Measurements from ENCODE around the gene SLC9A3.

The SLC9A3 gene

GRCh38 chr5:555058-555623 is 30.9 kb upstream of the SLC9A3 start:
- Histone ChIP-seq H3K27me3 (ENCODE audit: control insufficient read depth in 1 of 2, insufficient read depth in 2 of 2, low read length in 2 of 2) (no peaks in the 10 kb centered on the region), H3K4me1 (ENCODE audit: control insufficient read depth in 1 of 2, insufficient read depth in 2 of 2, low read length in 2 of 2) (peaks cover 8 to 13% of the 10 kb centered on the region in 2 donors), H3K36me3 (ENCODE audit: control insufficient read depth in 1 of 2, insufficient read depth in 2 of 2, low read length in 2 of 2) (no peaks in the 10 kb centered on the region), H3K9me3 (ENCODE audit: control insufficient read depth in 1 of 2, low read length in 2 of 2) (no peaks in the 10 kb centered on the region), H3K27ac (ENCODE audit: low read depth, low read length) (no peak overlapping the region), H3K9ac (ENCODE audit: low read depth in 1 of 2, low read length in 2 of 2) (no peak overlapping the region), H3K4me3 (ENCODE audit: low read depth in 1 of 2, low read length in 2 of 2) (no peak overlapping the region)

GRCh38 chr5:554284-554988 is 30.2 kb upstream of the SLC9A3 start:
- peaks cover 8 to 13% of the 10 kb centered on the region in 2 donors for H3K4me1 ChIP-seq (ENCODE audit: control insufficient read depth in 1 of 2, insufficient read depth in 2 of 2, low read length in 2 of 2)
- H3K36me3 ChIP-seq (ENCODE audit: control insufficient read depth in 1 of 2, insufficient read depth in 2 of 2, low read length in 2 of 2): no peaks in the 10 kb centered on the region
- H3K9ac ChIP-seq (ENCODE audit: low read depth in 1 of 2, low read length in 2 of 2): no peak overlapping the region
- no peak overlapping the region for H3K4me3 ChIP-seq (ENCODE audit: low read depth in 1 of 2, low read length in 2 of 2)
- H3K9me3 ChIP-seq (ENCODE audit: control insufficient read depth in 1 of 2, low read length in 2 of 2): no peaks in the 10 kb centered on the region
- H3K27me3 ChIP-seq (ENCODE audit: control insufficient read depth in 1 of 2, insufficient read depth in 2 of 2, low read length in 2 of 2): peaks cover 0 to 4% of the 10 kb centered on the region in 2 donors
- no peak overlapping the region for H3K27ac ChIP-seq (ENCODE audit: low read depth, low read length)

- H3K9me3 ChIP-seq (ENCODE audit: control insufficient read depth in 1 of 2, low read length in 2 of 2): no peaks in the 10 kb centered on the region
- H3K27ac ChIP-seq (ENCODE audit: low read depth, low read length): no peak overlapping the region
These were observed 29.6 kb upstream of the SLC9A3 start for GRCh38 chr5:553874-554273.

GRCh38 chr5:551406-551805 is 27.2 kb upstream of the SLC9A3 start:
- Histone ChIP-seq H3K9ac (ENCODE audit: low read depth in 1 of 2, low read length in 2 of 2) (no peak overlapping the region), H3K4me1 (ENCODE audit: control insufficient read depth in 1 of 2, insufficient read depth in 2 of 2, low read length in 2 of 2) (peaks cover 12 to 24% of the 10 kb centered on the region in 2 donors), H3K36me3 (ENCODE audit: control insufficient read depth in 1 of 2, insufficient read depth in 2 of 2, low read length in 2 of 2) (no peaks in the 10 kb centered on the region), H3K4me3 (ENCODE audit: low read depth in 1 of 2, low read length in 2 of 2) (no peak overlapping the region), H3K9me3 (ENCODE audit: control insufficient read depth in 1 of 2, low read length in 2 of 2) (no peaks in the 10 kb centered on the region), H3K27me3 (ENCODE audit: control insufficient read depth in 1 of 2, insufficient read depth in 2 of 2, low read length in 2 of 2) (peaks cover 0 to 9% of the 10 kb centered on the region in 2 donors), H3K27ac (ENCODE audit: low read depth, low read length) (no peak overlapping the region)

More at GRCh38 chr5:553874-554273, 29.6 kb upstream of the SLC9A3 start:
- Histone ChIP-seq H3K27me3 (ENCODE audit: control insufficient read depth in 1 of 2, insufficient read depth in 2 of 2, low read length in 2 of 2) (peaks cover 0 to 4% of the 10 kb centered on the region in 2 donors), H3K4me1 (ENCODE audit: control insufficient read depth in 1 of 2, insufficient read depth in 2 of 2, low read length in 2 of 2) (peaks cover 8 to 13% of the 10 kb centered on the region in 2 donors), H3K4me3 (ENCODE audit: low read depth in 1 of 2, low read length in 2 of 2) (no peak overlapping the region), H3K9ac (ENCODE audit: low read depth in 1 of 2, low read length in 2 of 2) (no peak overlapping the region), H3K36me3 (ENCODE audit: control insufficient read depth in 1 of 2, insufficient read depth in 2 of 2, low read length in 2 of 2) (no peaks in the 10 kb centered on the region)

- H3K27me3 ChIP-seq (ENCODE audit: control insufficient read depth in 1 of 2, insufficient read depth in 2 of 2, low read length in 2 of 2): peaks cover 0 to 9% of the 10 kb centered on the region in 2 donors
- H3K9ac ChIP-seq (ENCODE audit: low read depth in 1 of 2, low read length in 2 of 2): no peak overlapping the region
- H3K36me3 ChIP-seq (ENCODE audit: control insufficient read depth in 1 of 2, insufficient read depth in 2 of 2, low read length in 2 of 2): no peaks in the 10 kb centered on the region
- H3K4me1 ChIP-seq (ENCODE audit: control insufficient read depth in 1 of 2, insufficient read depth in 2 of 2, low read length in 2 of 2): peaks cover 24 to 32% of the 10 kb centered on the region in 2 donors
- H3K9me3 ChIP-seq (ENCODE audit: control insufficient read depth in 1 of 2, low read length in 2 of 2): no peaks in the 10 kb centered on the region
- no peak overlapping the region for H3K4me3 ChIP-seq (ENCODE audit: low read depth in 1 of 2, low read length in 2 of 2)
- no peak overlapping the region for H3K27ac ChIP-seq (ENCODE audit: low read depth, low read length)
These were observed 25.0 kb upstream of the SLC9A3 start for GRCh38 chr5:549229-549628.

GRCh38 chr5:548256-548655 is 24.0 kb upstream of the SLC9A3 start:
- Histone ChIP-seq H3K36me3 (ENCODE audit: control insufficient read depth in 1 of 2, insufficient read depth in 2 of 2, low read length in 2 of 2) (no peaks in the 10 kb centered on the region), H3K27ac (ENCODE audit: low read depth, low read length) (no peak overlapping the region), H3K9ac (ENCODE audit: low read depth in 1 of 2, low read length in 2 of 2) (no peak overlapping the region), H3K27me3 (ENCODE audit: control insufficient read depth in 1 of 2, insufficient read depth in 2 of 2, low read length in 2 of 2) (peaks cover 0 to 9% of the 10 kb centered on the region in 2 donors), H3K9me3 (ENCODE audit: control insufficient read depth in 1 of 2, low read length in 2 of 2) (no peaks in the 10 kb centered on the region), H3K4me1 (ENCODE audit: control insufficient read depth in 1 of 2, insufficient read depth in 2 of 2, low read length in 2 of 2) (peaks cover 33 to 41% of the 10 kb centered on the region in 2 donors), H3K4me3 (ENCODE audit: low read depth in 1 of 2, low read length in 2 of 2) (no peak overlapping the region)

- Histone ChIP-seq H3K4me3 (ENCODE audit: low read depth in 1 of 2, low read length in 2 of 2) (no peak overlapping the region), H3K27ac (ENCODE audit: low read depth, low read length) (no peak overlapping the region), H3K36me3 (ENCODE audit: control insufficient read depth in 1 of 2, insufficient read depth in 2 of 2, low read length in 2 of 2) (no peaks in the 10 kb centered on the region), H3K27me3 (ENCODE audit: control insufficient read depth in 1 of 2, insufficient read depth in 2 of 2, low read length in 2 of 2) (peaks cover 0 to 9% of the 10 kb centered on the region in 2 donors), H3K9me3 (ENCODE audit: control insufficient read depth in 1 of 2, low read length in 2 of 2) (no peaks in the 10 kb centered on the region), H3K4me1 (ENCODE audit: control insufficient read depth in 1 of 2, insufficient read depth in 2 of 2, low read length in 2 of 2) (peaks cover 33 to 41% of the 10 kb centered on the region in 2 donors), H3K9ac (ENCODE audit: low read depth in 1 of 2, low read length in 2 of 2) (no peak overlapping the region)
These were observed 23.1 kb upstream of the SLC9A3 start for GRCh38 chr5:547086-547924.

GRCh38 chr5:546376-546908 is 22.2 kb upstream of the SLC9A3 start:
- H3K27me3 ChIP-seq (ENCODE audit: control insufficient read depth in 1 of 2, insufficient read depth in 2 of 2, low read length in 2 of 2): peaks cover 0 to 9% of the 10 kb centered on the region in 2 donors
- H3K4me1 ChIP-seq (ENCODE audit: control insufficient read depth in 1 of 2, insufficient read depth in 2 of 2, low read length in 2 of 2): peaks cover 33 to 41% of the 10 kb centered on the region in 2 donors
- H3K4me3 ChIP-seq (ENCODE audit: low read depth in 1 of 2, low read length in 2 of 2): no peak overlapping the region
- H3K36me3 ChIP-seq (ENCODE audit: control insufficient read depth in 1 of 2, insufficient read depth in 2 of 2, low read length in 2 of 2): no peaks in the 10 kb centered on the region
- H3K9me3 ChIP-seq (ENCODE audit: control insufficient read depth in 1 of 2, low read length in 2 of 2): no peaks in the 10 kb centered on the region
- no peak overlapping the region for H3K27ac ChIP-seq (ENCODE audit: low read depth, low read length)
- no peak overlapping the region for H3K9ac ChIP-seq (ENCODE audit: low read depth in 1 of 2, low read length in 2 of 2)

GRCh38 chr5:545641-546375 is 21.6 kb upstream of the SLC9A3 start:
- Histone ChIP-seq H3K36me3 (ENCODE audit: control insufficient read depth in 1 of 2, insufficient read depth in 2 of 2, low read length in 2 of 2) (no peaks in the 10 kb centered on the region), H3K4me3 (ENCODE audit: low read depth in 1 of 2, low read length in 2 of 2) (no peak overlapping the region), H3K9ac (ENCODE audit: low read depth in 1 of 2, low read length in 2 of 2) (no peak overlapping the region), H3K27me3 (ENCODE audit: control insufficient read depth in 1 of 2, insufficient read depth in 2 of 2, low read length in 2 of 2) (peaks cover 0 to 9% of the 10 kb centered on the region in 2 donors), H3K27ac (ENCODE audit: low read depth, low read length) (no peak overlapping the region), H3K4me1 (ENCODE audit: control insufficient read depth in 1 of 2, insufficient read depth in 2 of 2, low read length in 2 of 2) (peaks cover 33 to 41% of the 10 kb centered on the region in 2 donors), H3K9me3 (ENCODE audit: control insufficient read depth in 1 of 2, low read length in 2 of 2) (no peaks in the 10 kb centered on the region)

Measured in duodenal mucosa (tissue), 2 donors.